Measurements from ENCODE around the gene AHCYL1.
"Not testable (repeated sequence)": the region's sequence is repeated elsewhere in the genome, so short reads cannot be mapped to it uniquely, and the experiment has no call there.

- TF ChIP-seq, protein P1, sequence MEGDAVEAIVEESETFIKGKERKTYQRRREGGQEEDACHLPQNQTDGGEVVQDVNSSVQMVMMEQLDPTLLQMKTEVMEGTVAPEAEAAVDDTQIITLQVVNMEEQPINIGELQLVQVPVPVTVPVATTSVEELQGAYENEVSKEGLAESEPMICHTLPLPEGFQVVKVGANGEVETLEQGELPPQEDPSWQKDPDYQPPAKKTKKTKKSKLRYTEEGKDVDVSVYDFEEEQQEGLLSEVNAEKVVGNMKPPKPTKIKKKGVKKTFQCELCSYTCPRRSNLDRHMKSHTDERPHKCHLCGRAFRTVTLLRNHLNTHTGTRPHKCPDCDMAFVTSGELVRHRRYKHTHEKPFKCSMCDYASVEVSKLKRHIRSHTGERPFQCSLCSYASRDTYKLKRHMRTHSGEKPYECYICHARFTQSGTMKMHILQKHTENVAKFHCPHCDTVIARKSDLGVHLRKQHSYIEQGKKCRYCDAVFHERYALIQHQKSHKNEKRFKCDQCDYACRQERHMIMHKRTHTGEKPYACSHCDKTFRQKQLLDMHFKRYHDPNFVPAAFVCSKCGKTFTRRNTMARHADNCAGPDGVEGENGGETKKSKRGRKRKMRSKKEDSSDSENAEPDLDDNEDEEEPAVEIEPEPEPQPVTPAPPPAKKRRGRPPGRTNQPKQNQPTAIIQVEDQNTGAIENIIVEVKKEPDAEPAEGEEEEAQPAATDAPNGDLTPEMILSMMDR (IDR thresholded peaks at IDR 0.05; ENCODE audit: insufficient read depth, low read length, poor library complexity, severe bottlenecking) = not testable (repeated sequence)
- TF ChIP-seq EZH2phosphoT487 (conservative IDR thresholded peaks at IDR 0.05; ENCODE audit: low read length) = not testable (repeated sequence)
These were observed 33.1 kb upstream of the AHCYL1 start for GRCh38 chr1:109951501-109951900.
